CD4-positive, alpha-beta T cell treated with Interleukin-12 subunit alpha and Interleukin-12 subunit beta, for 1 hour (primary cell): ENCODE measurements around the gene METRNL.
"Not testable (repeated sequence)": the region's sequence is repeated elsewhere in the genome, so short reads cannot be mapped to it uniquely, and the experiment has no call there.

Experiments used
- DNase-seq: peaks from one replicate; pipeline ENCODE4 v3.0.0-alpha.2; 2020

Gene METRNL

DNA sequence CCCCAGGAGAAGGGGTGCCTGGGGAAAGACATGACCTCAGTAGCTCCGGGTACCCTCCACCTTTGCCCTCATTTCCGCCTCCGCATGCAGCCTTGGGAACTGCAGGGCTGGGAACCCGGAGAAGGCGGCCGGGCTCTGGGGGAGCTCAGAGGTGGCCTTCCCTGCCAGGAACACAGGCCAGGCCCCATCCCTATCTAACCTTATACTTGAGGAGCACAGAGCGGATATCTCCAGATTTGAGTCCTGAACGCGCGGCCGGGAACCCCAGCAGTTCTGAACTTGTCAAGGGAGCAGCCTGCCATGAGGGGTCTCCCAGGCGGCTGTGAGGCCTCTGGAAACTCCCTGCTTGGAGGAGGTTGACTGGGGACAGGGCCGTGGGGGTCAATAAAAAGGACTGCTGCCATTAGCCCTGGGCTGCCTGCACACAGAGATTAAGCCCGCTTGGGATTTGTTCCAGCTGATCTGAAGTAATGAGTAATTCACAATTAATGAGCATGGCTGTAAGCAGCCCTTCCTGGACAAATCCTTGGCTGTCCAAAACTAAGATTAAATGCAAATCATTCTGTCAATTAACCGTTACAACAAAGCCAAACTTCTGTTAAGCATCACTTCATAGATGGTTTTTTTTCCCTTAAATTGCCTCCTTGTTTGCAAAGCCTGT is 26.3 kb upstream of the METRNL start:
- no peak for DNase-seq

DNA sequence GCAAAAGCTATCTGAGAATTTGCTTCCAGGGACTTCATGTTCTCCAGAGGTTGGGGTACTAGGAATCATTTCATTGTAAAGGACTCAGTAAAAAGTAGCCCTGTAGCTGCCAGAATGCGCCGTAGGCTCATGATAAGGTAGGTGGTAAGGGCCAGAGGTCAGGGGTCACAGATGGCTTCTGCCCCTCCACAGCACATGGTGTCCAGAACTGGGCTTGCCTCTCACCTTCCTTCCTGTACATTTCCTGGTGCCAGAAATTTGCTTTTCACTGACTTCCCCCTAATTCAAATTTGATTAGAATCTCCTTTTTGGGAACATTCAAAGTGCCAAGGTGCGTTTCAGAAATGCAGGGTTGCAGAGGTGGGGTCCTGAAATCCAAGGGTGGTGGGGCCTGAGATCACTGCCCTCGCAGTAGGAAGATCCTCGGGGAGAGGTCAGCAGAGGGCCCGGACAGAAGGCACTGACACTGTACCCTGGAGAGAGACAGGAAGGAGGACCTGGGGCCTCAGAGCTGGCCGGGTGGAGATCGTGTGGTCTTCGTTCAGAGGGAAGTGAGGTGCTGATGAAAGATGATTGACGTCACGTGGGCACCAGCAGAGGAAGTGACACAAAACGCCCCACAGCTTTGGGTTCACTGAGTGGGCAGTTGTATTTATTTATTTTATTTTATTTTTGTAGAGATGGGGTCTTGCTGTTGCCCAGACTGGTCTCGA is 25.5 kb upstream of the METRNL start:
- peak; percentile 51 for DNase-seq

DNA sequence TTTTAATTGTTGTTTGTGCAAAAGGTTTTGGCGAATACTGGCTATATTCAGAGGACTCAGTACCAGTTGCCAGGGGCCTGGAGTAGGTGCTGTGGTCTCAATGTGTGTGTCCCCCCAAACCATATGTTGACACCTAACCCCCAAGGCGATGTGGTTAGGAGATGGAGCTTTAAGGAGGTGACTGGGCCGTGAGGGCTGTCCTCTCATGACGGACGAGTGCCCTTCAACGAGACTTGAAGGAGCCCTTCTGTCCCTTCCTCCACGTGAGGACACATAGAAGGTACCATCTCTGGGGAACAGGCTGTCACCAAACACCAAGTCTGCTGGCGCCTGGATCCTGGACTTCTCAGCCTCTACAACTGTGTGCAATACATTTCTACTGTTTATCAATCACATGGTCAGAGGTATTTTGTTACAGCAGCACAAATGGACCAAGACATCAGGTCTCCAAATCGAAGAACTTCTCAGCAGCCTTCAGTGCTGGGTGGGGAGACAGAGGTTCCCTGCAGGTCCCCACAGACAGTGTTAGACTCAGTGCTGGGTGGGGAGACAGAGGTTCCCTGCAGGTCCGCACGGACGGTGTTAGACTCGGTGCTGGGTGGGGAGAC is 24.8 kb upstream of the METRNL start:
- DNase-seq = no peak

DNA sequence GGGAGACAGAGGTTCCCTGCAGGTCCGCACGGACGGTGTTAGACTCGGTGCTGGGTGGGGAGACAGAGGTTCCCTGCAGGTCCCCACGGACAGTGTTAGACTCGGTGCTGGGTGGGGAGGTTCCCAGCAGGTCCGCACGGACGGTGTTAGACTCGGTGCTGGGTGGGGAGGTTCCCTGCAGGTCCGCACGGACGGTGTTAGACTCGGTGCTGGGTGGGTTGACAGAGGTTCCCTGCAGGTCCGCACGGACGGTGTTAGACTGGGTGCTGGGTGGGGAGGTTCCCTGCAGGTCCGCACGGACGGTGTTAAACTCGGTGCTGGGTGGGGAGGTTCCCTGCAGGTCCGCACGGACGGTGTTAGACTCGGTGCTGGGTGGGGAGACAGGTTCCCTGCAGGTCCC is 24.2 kb upstream of the METRNL start:
- not testable (repeated sequence) for DNase-seq

- DNase-seq = no peak
These were observed 23.4 kb upstream of the METRNL start for GRCh38 chr17:83055911-83056582.

DNA sequence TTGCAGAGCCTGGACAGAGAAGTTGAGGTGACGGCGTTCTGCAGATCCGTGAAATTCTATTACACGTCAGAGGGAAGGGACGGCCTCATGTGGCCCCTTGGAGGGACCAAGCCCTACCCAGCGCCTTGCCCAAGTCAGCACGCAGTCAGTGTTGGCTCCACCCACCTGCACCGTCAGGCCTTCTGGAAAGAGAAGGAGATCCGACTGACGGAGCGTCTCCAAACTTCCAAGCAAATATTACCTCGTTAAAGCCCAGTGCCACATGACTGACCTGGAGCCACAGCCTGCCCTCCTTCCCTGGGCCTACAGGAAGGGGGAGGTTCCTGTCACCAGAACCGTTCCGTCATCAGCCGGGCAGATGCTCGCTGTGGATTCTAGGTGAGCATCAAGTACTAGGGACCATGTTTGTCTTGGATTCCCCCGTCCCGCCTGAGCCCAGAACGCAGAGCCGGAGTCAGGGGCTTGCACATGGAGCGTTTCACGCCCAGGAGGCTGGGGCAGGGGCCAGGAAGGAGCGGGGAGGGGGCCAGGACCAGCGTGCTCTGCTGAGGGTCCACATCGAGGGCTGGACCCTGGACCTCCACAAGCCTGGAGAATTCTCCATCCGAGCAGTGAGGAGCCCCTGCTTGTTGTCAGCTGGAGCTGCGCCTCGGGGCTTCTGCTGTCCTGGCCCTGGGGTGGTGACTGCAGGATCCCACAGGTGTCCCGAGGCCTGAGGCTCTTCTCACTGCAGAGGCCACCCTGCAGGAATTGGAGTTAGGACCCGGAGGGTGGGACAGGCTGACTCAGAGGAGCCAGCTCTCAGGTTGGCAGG is 22.6 kb upstream of the METRNL start:
- DNase-seq = no peak

GRCh38 chr17:83057397-83057761 is 22.0 kb upstream of the METRNL start:
- no peak for DNase-seq

DNA sequence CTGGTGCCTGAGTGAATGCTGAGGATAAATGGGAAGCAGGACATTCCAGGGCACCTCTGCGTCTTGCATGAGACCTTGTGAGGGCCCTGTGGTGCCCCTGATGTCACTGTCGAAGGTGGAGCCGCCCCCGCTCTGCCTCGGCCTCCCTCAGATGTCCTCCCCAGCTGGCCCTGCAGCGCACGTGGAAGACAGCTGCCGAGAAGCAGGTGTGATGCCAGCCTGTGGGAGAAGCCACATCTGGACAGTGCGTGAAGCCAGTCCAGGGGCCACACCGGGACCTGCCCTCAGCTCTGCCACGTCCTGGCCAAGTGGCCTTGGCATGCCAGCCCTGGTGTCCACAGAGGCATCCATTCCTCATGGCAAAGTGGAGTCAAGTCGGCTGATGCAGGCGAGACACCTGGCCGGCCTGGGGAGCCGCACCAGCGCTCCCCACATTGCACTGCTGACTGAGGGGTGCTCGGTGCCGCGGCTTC is 21.6 kb upstream of the METRNL start:
- no peak for DNase-seq

DNA sequence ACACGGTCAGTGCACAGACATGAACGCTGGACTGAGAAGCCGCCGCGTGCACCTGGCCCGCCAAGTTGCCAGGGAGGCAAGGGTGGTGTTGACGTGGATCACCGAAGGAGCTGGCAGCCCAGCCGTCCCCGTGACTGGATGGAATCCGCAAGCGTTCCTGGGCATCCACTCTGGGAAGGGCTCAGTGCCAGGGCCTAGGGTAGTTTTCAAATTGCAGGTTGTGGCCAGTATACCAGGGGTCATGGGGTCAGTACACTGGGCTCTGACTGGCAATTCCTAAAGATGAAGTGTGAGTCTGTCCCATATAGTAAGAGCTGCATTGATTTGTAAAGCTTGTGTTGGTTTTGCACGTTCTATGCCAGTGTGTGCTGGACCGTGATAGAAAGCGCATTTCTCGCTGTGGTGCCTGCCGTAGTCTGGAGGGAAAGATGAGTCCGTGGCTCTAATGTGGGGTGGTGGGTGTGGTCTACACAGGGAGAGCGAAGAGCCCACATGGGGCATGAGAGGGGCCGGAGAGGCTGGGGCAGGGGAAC is 21.1 kb upstream of the METRNL start:
- DNase-seq = no peak

GRCh38 chr17:83061586-83061985 is 17.8 kb upstream of the METRNL start:
- DNase-seq = no peak

DNA sequence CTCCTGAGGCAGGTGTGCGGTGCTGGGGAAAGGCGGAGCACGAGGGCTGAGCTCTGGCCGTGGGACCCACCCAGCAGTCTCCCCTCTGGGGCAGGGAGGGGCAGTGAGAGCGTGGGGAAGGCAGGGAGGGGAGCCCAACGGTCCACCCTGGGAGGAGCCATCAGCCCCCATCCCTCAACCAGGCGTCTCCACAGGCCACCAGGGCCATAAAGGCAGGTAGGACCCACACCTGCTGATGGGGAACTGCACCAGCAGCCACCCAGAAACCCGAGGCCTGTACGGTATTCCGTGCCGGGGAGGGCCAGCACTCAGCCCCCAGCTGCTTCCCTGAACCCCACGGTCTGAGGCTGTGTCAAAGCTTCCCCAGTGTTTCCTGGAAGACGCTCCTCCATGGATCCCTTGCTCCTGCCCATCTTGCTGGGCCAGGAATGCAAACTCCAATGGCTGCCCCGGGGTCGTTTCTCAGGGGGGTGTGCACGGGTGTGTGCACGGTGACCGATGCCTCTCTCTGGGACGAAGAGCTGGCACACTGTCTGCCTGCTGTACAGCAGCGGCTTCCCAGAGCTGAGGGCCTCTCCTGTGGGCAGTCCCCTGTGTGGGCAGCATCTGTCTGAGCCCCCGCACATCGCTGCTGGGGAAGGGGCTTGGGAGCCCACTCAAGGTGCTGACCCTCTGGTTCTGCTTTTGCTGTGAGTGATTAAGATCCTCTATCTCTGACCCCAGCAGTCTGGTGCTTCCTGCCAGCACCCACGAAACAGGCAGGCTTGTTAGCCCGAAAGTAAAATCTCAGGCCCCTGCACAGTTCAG is 17.2 kb upstream of the METRNL start:
- DNase-seq = no peak

GRCh38 chr17:83062818-83063671 is 16.4 kb upstream of the METRNL start:
- DNase-seq = no peak

DNA sequence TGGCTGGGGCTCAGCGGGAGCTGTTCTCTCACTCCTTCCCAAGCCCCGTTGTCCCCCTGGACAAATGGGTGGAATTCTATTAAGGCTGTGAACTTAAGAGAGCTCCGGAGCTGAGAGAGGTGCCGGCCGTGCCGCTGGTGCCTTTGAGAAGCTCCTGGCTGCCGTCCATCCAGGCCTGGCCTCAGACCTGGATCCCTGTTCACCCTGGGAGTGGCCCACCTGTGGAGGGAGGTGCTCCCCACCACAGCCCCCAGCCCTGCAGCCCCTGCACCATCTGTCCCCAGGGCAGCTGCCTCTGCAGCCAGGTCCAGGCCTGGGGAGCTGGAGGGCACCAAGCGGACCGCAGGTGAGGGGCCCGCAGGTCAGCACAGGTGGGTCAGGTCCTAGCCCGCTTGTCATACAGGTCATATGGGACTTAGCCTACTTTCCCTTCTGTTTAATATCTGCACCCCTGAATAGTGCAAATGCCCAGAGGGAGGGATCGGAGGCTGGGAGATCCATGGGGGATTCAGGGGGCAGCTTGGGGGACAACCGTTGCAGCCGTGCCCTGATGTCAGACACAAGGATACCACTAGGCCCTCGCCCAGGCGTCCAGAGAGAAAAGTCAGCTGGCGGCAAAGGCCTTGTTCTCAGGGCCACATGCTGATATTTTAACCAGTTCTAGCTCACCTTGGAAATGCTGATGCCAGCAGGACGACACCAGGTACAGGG is 15.2 kb upstream of the METRNL start:
- DNase-seq = no peak

GRCh38 chr17:83064732-83065659 is 14.4 kb upstream of the METRNL start:
- no peak for DNase-seq

- no peak for DNase-seq
These were observed 13.5 kb upstream of the METRNL start for GRCh38 chr17:83065660-83066542.

GRCh38 chr17:83066543-83066890 is 12.9 kb upstream of the METRNL start:
- not testable (repeated sequence) for DNase-seq

DNA sequence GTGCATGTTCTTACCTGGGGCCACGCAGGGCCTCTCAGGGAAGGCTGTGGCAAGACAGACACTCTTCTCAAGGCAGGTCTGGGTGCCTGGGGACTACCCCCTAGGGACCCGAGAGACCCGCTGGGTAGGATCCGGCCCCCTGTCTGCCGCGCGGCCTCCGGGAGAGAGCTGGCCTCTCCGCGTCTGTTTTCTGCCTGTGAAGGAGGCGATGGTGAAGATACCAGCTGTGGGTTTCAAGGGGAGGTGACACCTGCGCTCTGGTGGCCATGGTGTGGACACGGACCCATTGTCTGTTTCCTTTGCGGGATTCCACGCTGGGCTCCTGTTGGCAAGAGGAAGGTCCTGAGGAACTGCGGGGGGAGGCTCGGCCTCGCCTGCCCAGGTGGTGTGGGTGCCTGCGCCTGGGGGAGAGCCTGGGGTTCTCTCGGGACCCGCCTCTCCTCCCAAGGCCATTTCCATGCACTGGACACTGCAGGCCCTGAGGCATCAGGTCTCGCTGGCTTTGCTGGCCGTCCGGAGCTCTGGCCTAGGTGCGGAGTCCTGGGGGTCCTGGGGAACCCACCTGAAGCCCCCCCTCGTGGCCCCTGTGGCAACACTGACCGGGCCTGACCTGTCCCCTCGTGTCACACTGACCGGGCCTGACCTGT is 12.2 kb upstream of the METRNL start:
- no peak for DNase-seq
